ENCODE data around the gene TNP2. TPM values are rescaled to one million over a fixed set of nuclear protein-coding genes. Genes with fewer than 3 reads are reported as not detected.

The TNP2 gene
- total and polyA plus RNA-seq, 8 donors: not detected

DNA sequence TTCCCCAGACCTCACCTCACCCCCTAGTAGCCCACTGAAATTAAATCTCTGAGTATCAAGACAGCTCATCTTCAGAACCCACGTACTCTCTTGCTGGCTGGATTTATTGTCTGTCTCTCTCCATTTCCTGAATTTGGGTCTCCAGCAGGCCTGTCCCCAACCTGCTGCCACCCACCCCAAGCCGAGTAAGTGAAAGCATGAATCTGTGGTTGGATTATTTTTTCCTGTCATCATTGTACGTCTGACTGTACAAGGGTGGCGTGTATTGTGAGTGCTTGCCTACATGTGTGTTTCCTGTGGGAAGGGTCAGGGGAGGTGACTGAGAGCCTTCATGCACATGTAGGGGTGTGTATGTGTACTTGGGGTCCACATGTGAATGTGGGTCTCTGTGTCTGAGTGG is 5.4 kb downstream of the TNP2 start:
- no peaks in the 10 kb centered on the region for H3K36me3 ChIP-seq
- peak in 1 of 2 donors; percentile 39 for DNase-seq
- H3K9me3 ChIP-seq: no peaks in the 10 kb centered on the region
- intact Hi-C loops (cut with DNase I; ENCODE audit: low total_unique reads): no loop called here
- no peak overlapping the region for H3K4me3 ChIP-seq
- no peaks in the 10 kb centered on the region for H3K27me3 ChIP-seq
- peaks cover 9 to 37% (median 16%) of the 10 kb centered on the region in 4 donors for H3K4me1 ChIP-seq
- no peak overlapping the region for H3K27ac ChIP-seq
- WGBS, 5 donors: 54 to 71% (median 57%) methylated on average over 4 of the region's 4 CpGs
- TF ChIP-seq POLR2AphosphoS5 (IDR thresholded peaks at IDR 0.05): no peak
- TF ChIP-seq CTCF (IDR thresholded peaks at IDR 0.05): no peak
- no peak for TF ChIP-seq EP300 (IDR thresholded peaks at IDR 0.05)
- no peak for TF ChIP-seq POLR2A (IDR thresholded peaks at IDR 0.05)

- Histone ChIP-seq H3K4me1 (peaks cover 9 to 45% (median 19%) of the 10 kb centered on the region in 4 donors), H3K27ac (no peak overlapping the region), H3K36me3 (no peaks in the 10 kb centered on the region), H3K27me3 (no peaks in the 10 kb centered on the region), H3K4me3 (no peak overlapping the region), H3K9me3 (no peaks in the 10 kb centered on the region)
- DNase-seq: peak in 1 of 2 donors; percentile 47
- TF ChIP-seq EP300 (IDR thresholded peaks at IDR 0.05): no peak
- TF ChIP-seq CTCF (IDR thresholded peaks at IDR 0.05): no peak
- no peak for TF ChIP-seq POLR2AphosphoS5 (IDR thresholded peaks at IDR 0.05)
- TF ChIP-seq POLR2A (IDR thresholded peaks at IDR 0.05): no peak
- intact Hi-C loops (cut with DNase I; ENCODE audit: low total_unique reads): no loop called here
- 33 to 67% (median 54%) methylated on average over 8 of the region's 8 CpGs for WGBS, 5 donors
These were observed 6.2 kb downstream of the TNP2 start for GRCh38 chr16:11262915-11263314.

DNA sequence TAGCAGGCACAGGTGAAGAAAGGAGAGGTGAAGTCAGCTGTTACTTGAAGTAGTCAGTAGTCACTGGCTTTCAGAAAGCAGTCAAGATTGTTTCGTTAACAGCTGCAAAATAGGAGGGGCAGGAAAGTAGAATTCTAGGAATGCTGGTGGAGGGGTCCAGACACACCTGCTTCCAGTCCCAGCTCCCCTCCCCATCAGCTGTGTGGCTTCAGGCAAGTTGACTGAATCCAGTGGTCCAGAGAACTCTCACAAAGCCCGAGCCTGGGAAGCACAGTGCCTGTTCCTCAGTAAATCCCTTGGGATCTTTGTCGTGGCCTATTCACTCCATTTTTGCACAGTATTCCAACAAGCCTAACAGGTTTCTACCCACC is 8.5 kb downstream of the TNP2 start:
- intact Hi-C loops (cut with DNase I; ENCODE audit: low total_unique reads): no loop called here
- H3K36me3 ChIP-seq: no peaks in the 10 kb centered on the region
- 66 to 86% (median 77%) methylated on average over 3 of the region's 3 CpGs for WGBS, 5 donors

More for the DNA sequence above, 8.5 kb downstream of the TNP2 start:
- Histone ChIP-seq H3K27ac (no peak overlapping the region), H3K4me3 (no peak overlapping the region), H3K4me1 (peaks cover 20 to 57% (median 29%) of the 10 kb centered on the region in 4 donors), H3K27me3 (no peaks in the 10 kb centered on the region), H3K9me3 (no peaks in the 10 kb centered on the region)
- DNase-seq: no peak
- TF ChIP-seq CTCF (IDR thresholded peaks at IDR 0.05): no peak
- no peak for TF ChIP-seq POLR2A (IDR thresholded peaks at IDR 0.05)
- no peak for TF ChIP-seq EP300 (IDR thresholded peaks at IDR 0.05)
- TF ChIP-seq POLR2AphosphoS5 (IDR thresholded peaks at IDR 0.05): no peak
